Kidney (tissue), 14 donors: ENCODE data around the gene RAB28. TPM values are rescaled to one million over a fixed set of nuclear protein-coding genes. Genes with fewer than 3 reads are reported as not detected.
A peak's percentile ranks its signal among the peaks of the same experiment; 100 is the strongest.

Experiments used
- DNase-seq, 5 donors: peaks; one replicate each; pipeline ENCODE4 v3.0.0-alpha.2; 2013 to 2020
- FAIRE-seq: peaks from 2 replicates; lab custom pipeline; 2012; peaks lifted over from hg19 to GRCh38; lab: Jason Lieb, UNC
- H3K27ac ChIP-seq, 2 donors: one replicate each; pipeline ENCODE4 v1.7.0; 2013; ENCODE audit warnings: low read depth in 2 of 2, low read length in 2 of 2, inconsistent platforms in 1 of 2
- H3K27me3 ChIP-seq: one replicate; pipeline ENCODE4 v1.7.1; 2013; ENCODE audit warnings: low read length, inconsistent platforms; ENCODE audit not compliant: control insufficient read depth, insufficient read depth
- H3K36me3 ChIP-seq, 3 donors: one replicate each; pipeline versions ENCODE4 v1.7.0 to v1.7.1; 2013; ENCODE audit warnings: low read length in 3 of 3, control low read depth in 1 of 3, inconsistent platforms in 1 of 3; ENCODE audit not compliant: insufficient read depth in 3 of 3, control insufficient read depth in 2 of 3
- H3K4me1 ChIP-seq, 3 donors: one replicate each; pipeline versions ENCODE4 v1.7.0 to v1.7.1; 2013; ENCODE audit warnings: low read length in 3 of 3, inconsistent platforms in 1 of 3, low read depth in 1 of 3; ENCODE audit not compliant: control insufficient read depth in 2 of 3, insufficient read depth in 2 of 3
- H3K4me3 ChIP-seq, 3 donors: one replicate each; pipeline versions ENCODE4 v1.7.0 to v1.8.1; 2013; ENCODE audit warnings: low read length in 3 of 3, control low read depth in 1 of 3, inconsistent platforms in 1 of 3
- H3K9ac ChIP-seq, 3 donors: one replicate each; pipeline versions ENCODE4 v1.7.0 to v1.7.1; 2013; ENCODE audit warnings: low read length in 3 of 3, control low read depth in 1 of 3, inconsistent platforms in 1 of 3
- H3K9me3 ChIP-seq, 3 donors: one replicate each; pipeline versions ENCODE4 v1.7.0 to v1.7.1; 2013; ENCODE audit warnings: low read length in 3 of 3, control low read depth in 1 of 3, inconsistent platforms in 1 of 3; ENCODE audit not compliant: control insufficient read depth in 2 of 3, insufficient read depth in 1 of 3
- CTCF ChIP-seq: IDR thresholded peaks from 3 replicates; pipeline ENCODE4 v1.5.1; 2012; ENCODE audit warnings: mild to moderate bottlenecking, moderate library complexity, borderline replicate concordance; ENCODE audit not compliant: insufficient read depth; ENCODE audit errors: extremely low read depth
- intact Hi-C: fragments of 100-400 bp; cut with DNase I; formaldehyde crosslinking; loops from one replicate; pipeline ENCODE4 v1.11.1; 2022
- polyA plus RNA-seq: library from polyadenylated mRNA; stranded (reverse); fragments of 350-450 nt; fragmentation: Illumina TruSeq; extraction: RNeasy Lipid Tissue Mini Kit (QIAGEN cat#74804); gene quantifications from one replicate; pipeline ENCODE4 v1.2.3, GENCODE V29; 2014; ENCODE audit warnings: low read depth, low replicate concordance; ENCODE audit not compliant: insufficient read depth
- total RNA-seq: library from RNA; stranded (reverse); fragmentation: NEBNext Ultra II Directional; extraction: Animal tissue kit (Norgen Biotek cat#: 25700); gene quantifications from one replicate; pipeline ENCODE4 v1.2.1, GENCODE V29; 2021
- donor health status: control.
- donor health status: control.
- donor health status: control.
- donor health status: control.
- donor health status: control.
- donor health status: DM: yes; HTN: yes; CAD: no.
- donor health status: Normal renal cell carcinoma (clear cell type).

The RAB28 gene
- total and polyA plus RNA-seq, 2 donors from 2014 or later = 16.2 to 19.1 TPM

GRCh38 chr4:13527192-13527980 is 43.2 kb upstream of the RAB28 start:
- no peak overlapping the region for H3K27ac ChIP-seq
- no peaks in the 10 kb centered on the region for H3K36me3 ChIP-seq
- peaks cover 76% of the 10 kb centered on the region for H3K27me3 ChIP-seq
- no peak for FAIRE-seq
- no peak overlapping the region for H3K4me3 ChIP-seq
- DNase-seq = peak in 1 of 5 donors; percentile 11
- intact Hi-C loops = no loop called here
- peaks cover 0 to 11% (median 7%) of the 10 kb centered on the region in 3 donors for H3K9me3 ChIP-seq
- peaks cover 0 to 4% (median 0%) of the 10 kb centered on the region in 3 donors for H3K4me1 ChIP-seq
- TF ChIP-seq CTCF = no peak
- no peak overlapping the region for H3K9ac ChIP-seq

- no peak overlapping the region for H3K9ac ChIP-seq
- peaks cover 76% of the 10 kb centered on the region for H3K27me3 ChIP-seq
- no peak for TF ChIP-seq CTCF
- DNase-seq = no peak
- no peak for FAIRE-seq
- intact Hi-C loops = no loop called here
- no peak overlapping the region for H3K27ac ChIP-seq
- H3K4me3 ChIP-seq = no peak overlapping the region
- H3K4me1 ChIP-seq = peaks cover 0 to 4% (median 0%) of the 10 kb centered on the region in 3 donors
- H3K36me3 ChIP-seq = no peaks in the 10 kb centered on the region
- H3K9me3 ChIP-seq = peaks cover 0 to 11% (median 7%) of the 10 kb centered on the region in 3 donors
Measured at GRCh38 chr4:13526658-13527057, 42.5 kb upstream of the RAB28 start.

GRCh38 chr4:13525606-13526281 is 41.6 kb upstream of the RAB28 start:
- FAIRE-seq (no peak), DNase-seq (peak in 1 of 5 donors; percentile 12)
- intact Hi-C loops = no loop called here
- Histone ChIP-seq H3K9ac (no peak overlapping the region), H3K36me3 (no peaks in the 10 kb centered on the region), H3K27me3 (peaks cover 76% of the 10 kb centered on the region), H3K4me3 (no peak overlapping the region), H3K27ac (no peak overlapping the region), H3K9me3 (peaks cover 0 to 11% (median 7%) of the 10 kb centered on the region in 3 donors), H3K4me1 (no peaks in the 10 kb centered on the region)
- no peak for TF ChIP-seq CTCF
